Esophagus squamous epithelium (tissue), 5 donors: ENCODE data around the gene TRAPPC2. TPM values are rescaled to one million over a fixed set of nuclear protein-coding genes. Genes with fewer than 3 reads are reported as not detected.

ENCODE experiments used
- DNase-seq: peaks from one replicate; lab custom pipeline; 2025; lab: John Stamatoyannopoulos, UW
- H3K27ac ChIP-seq, 4 donors: fragments of 200-600 bp; sonication (generic); one replicate each; pipeline ENCODE4 v1.5.1; 2016 to 2019; ENCODE audit warnings: mild to moderate bottlenecking in 1 of 4
- H3K27me3 ChIP-seq, 4 donors: fragments of 200-600 bp; sonication (generic); 1 replicate in 3 of 4; 2 replicates in 1 of 4; pipeline versions ENCODE4 v1.5.1 to v1.6.0; 2017 to 2021; ENCODE audit warnings: antibody characterized with exemption in 1 of 4
- H3K36me3 ChIP-seq, 3 donors: fragments of 200-600 bp; sonication (generic); one replicate each; pipeline ENCODE4 v1.5.1; 2016 to 2019
- H3K4me1 ChIP-seq, 3 donors: fragments of 200-600 bp; sonication (generic); one replicate each; pipeline ENCODE4 v1.5.1; 2017 to 2019
- H3K4me3 ChIP-seq, 4 donors: fragments of 200-600 bp; sonication (generic); 1 replicate in 3 of 4; 2 replicates in 1 of 4; pipeline ENCODE4 v1.5.1; 2016 to 2019; ENCODE audit warnings: mild to moderate bottlenecking in 2 of 4, moderate library complexity in 1 of 4
- H3K9me3 ChIP-seq, 3 donors: fragments of 200-600 bp; sonication (generic); one replicate each; pipeline ENCODE4 v1.5.1; 2016 to 2019
- CTCF ChIP-seq, 6 experiments: fragments of 450-650 bp in 4 of 6; fragments of 200-600 bp in 2 of 6; sonication (generic) in 2 of 6; IDR thresholded peaks; one replicate each; pipeline ENCODE4 v1.5.1; 2016 to 2019; ENCODE audit warnings: antibody characterized with exemption in 6 of 6, mild to moderate bottlenecking in 4 of 6, moderate library complexity in 4 of 6
- POLR2A ChIP-seq, 4 donors: fragments of 450-650 bp; IDR thresholded peaks; one replicate each; pipeline ENCODE4 v1.6.1; 2017; ENCODE audit warnings: antibody characterized with exemption in 4 of 4, mild to moderate bottlenecking in 4 of 4, moderate library complexity in 3 of 4
- WGBS, 2 donors: methylation state at CpG; one replicate each; pipeline ENCODE4 v1.1.5; 2018; 5-methylcytosine and 5-hydroxymethylcytosine counted together
- intact Hi-C: fragments of 100-400 bp; cut with DNase I; formaldehyde crosslinking; loops from one replicate; pipeline ENCODE4 v1.15.0; 2022
- total RNA-seq, 4 donors: library from RNA; depleted of rRNA; stranded (reverse); fragments of >200 nt; gene quantifications; one replicate each; pipeline ENCODE4 v1.1.0, GENCODE V29; 2016
- donor health status: DM: yes; HTN: yes; CAD: no.

The TRAPPC2 gene
- total RNA-seq, 4 donors from 2014 or later: 8.9 to 12.8 (median 11.0) TPM

- 80 to 92% methylated on average over 1 to 4 of the region's 4 CpGs for WGBS, 2 donors
- Histone ChIP-seq H3K4me1 (peaks cover 0 to 42% (median 7%) of the 10 kb centered on the region in 3 donors), H3K27ac (peak overlapping the region in 3 of 4 donors; percentile 67 to 72 (median 70)), H3K36me3 (peaks cover 0 to 32% (median 0%) of the 10 kb centered on the region in 3 donors), H3K9me3 (no peaks in the 10 kb centered on the region), H3K4me3 (no peak overlapping the region), H3K27me3 (peaks cover 0 to 3% (median 0%) of the 10 kb centered on the region in 4 donors)
- no peak for TF ChIP-seq POLR2A (IDR thresholded peaks at IDR 0.05)
- TF ChIP-seq CTCF (IDR thresholded peaks at IDR 0.05): no peak
- intact Hi-C loops: no loop called here
- DNase-seq: no peak
These were observed 13.0 kb downstream of the TRAPPC2 start for GRCh38 chrX:13721371-13721770.

- H3K27ac ChIP-seq: peak overlapping the region in 2 of 4 donors; percentile 17 to 21
- WGBS, 2 donors: 83 to 90% methylated on average over 1 to 2 of the region's 3 CpGs
- no peak for TF ChIP-seq CTCF (IDR thresholded peaks at IDR 0.05)
- no peak for TF ChIP-seq POLR2A (IDR thresholded peaks at IDR 0.05)
- no peaks in the 10 kb centered on the region for H3K9me3 ChIP-seq
- peaks cover 0 to 3% (median 0%) of the 10 kb centered on the region in 4 donors for H3K27me3 ChIP-seq
- intact Hi-C loops: no loop called here
- peaks cover 0 to 48% (median 0%) of the 10 kb centered on the region in 3 donors for H3K36me3 ChIP-seq
- peaks cover 0 to 34% (median 7%) of the 10 kb centered on the region in 3 donors for H3K4me1 ChIP-seq
- H3K4me3 ChIP-seq: no peak overlapping the region
- DNase-seq: no peak
These were observed 15.1 kb downstream of the TRAPPC2 start for GRCh38 chrX:13719192-13719856.

- no peak overlapping the region for H3K4me3 ChIP-seq
- TF ChIP-seq POLR2A (IDR thresholded peaks at IDR 0.05) (no peak), CTCF (IDR thresholded peaks at IDR 0.05) (no peak)
- peaks cover 0 to 57% (median 0%) of the 10 kb centered on the region in 3 donors for H3K36me3 ChIP-seq
- peaks cover 0 to 33% (median 7%) of the 10 kb centered on the region in 3 donors for H3K4me1 ChIP-seq
- intact Hi-C loops: no loop called here
- H3K27ac ChIP-seq: peak overlapping the region in 3 of 4 donors; percentile 0 to 44 (median 16)
- H3K9me3 ChIP-seq: no peaks in the 10 kb centered on the region
- H3K27me3 ChIP-seq: peaks cover 0 to 3% (median 0%) of the 10 kb centered on the region in 4 donors
- 38 to 74% methylated on average over 1 to 6 of the region's 7 CpGs for WGBS, 2 donors
- DNase-seq: no peak
These were observed 16.5 kb downstream of the TRAPPC2 start for GRCh38 chrX:13717700-13718472.

GRCh38 chrX:13716905-13717304, 17.5 kb downstream of the TRAPPC2 start:
- 82 to 83% methylated on average over 4 to 6 of the region's 6 CpGs for WGBS, 2 donors
- H3K27me3 ChIP-seq: peaks cover 0 to 3% (median 0%) of the 10 kb centered on the region in 4 donors
- peaks cover 0 to 65% (median 0%) of the 10 kb centered on the region in 3 donors for H3K36me3 ChIP-seq
- TF ChIP-seq POLR2A (IDR thresholded peaks at IDR 0.05) (no peak), CTCF (IDR thresholded peaks at IDR 0.05) (no peak)
- no peak overlapping the region for H3K4me3 ChIP-seq
- intact Hi-C loops: no loop called here
- peak overlapping the region in 2 of 4 donors; percentile 16 to 44 for H3K27ac ChIP-seq
- H3K4me1 ChIP-seq: peaks cover 0 to 26% (median 1%) of the 10 kb centered on the region in 3 donors
- H3K9me3 ChIP-seq: no peaks in the 10 kb centered on the region
- no peak for DNase-seq
